GM19099 (cell line): Measurements from ENCODE around the gene FBXO3.
A peak's percentile ranks its signal among the peaks of the same experiment; 100 is the strongest.

ENCODE experiments used
- POLR2A ChIP-seq: IDR thresholded peaks from 3 replicates; pipeline ENCODE4 v1.6.1; 2011; ENCODE audit warnings: low read depth; ENCODE audit not compliant: insufficient read length; ENCODE audit errors: extremely low read depth

FBXO3 gene

DNA sequence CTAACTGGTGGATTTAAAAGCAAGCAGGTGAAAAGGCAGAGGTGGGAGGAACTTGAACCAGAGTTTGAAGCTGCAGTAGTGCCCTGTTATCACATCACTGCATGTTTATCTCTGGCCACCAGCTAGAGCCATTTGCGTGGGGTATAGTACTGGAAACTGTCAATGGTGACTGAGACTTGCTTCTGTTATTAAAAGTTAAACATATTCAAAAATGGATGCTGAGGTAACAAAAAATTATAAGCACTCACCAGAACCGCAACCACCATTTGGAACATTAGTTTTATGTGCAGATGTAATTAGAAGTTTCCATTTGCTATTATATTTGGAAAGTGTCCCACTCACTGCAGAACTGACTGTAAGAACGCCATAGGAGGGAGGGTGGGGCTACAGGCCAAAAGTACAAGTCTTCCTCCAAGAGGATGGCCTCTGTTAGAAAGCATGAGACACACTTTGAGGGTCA, 36.9 kb downstream of the FBXO3 start:
- no peak for TF ChIP-seq POLR2A

DNA sequence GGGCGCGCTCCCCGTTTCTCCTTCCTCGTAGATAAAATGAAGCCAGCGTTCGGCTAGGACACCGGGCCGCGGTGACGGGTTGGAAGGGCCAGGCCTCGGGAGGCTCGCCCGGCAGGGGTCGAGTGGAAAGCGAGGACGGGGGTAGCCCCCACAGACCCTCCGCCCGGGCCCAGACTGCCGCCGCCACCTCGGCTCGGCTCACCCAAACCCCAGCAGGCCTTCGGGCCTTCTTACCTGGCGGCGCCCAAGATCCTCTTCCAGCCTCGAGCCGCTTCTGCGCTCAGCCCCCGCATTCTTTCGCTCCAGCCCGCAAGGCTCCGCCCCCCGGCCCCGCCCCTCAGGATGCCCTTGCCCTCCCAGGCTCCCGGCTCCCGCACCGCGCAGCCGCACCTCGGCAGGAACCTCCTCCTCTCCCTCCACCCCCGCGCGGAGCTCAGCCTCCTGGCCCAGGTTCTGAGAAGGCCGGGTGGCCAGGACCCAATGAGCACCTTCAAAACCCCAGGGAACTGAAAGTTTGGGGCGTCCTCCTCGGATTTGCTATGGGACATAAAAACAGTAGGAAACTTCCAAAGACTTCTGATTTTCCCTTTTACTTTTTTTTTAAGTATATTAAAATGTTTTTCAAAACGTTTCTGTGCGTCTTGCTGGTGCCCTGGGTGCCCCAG, 38.0 kb downstream of the FBXO3 start, which contains the start of gene CD59:
Gene CD59, minus strand, starts transcription at position 276 of the 665 bp plus-strand sequence. CDS start 13,978 bp downstream, outside the sequence.
- TF ChIP-seq POLR2A: peak; percentile 84

DNA sequence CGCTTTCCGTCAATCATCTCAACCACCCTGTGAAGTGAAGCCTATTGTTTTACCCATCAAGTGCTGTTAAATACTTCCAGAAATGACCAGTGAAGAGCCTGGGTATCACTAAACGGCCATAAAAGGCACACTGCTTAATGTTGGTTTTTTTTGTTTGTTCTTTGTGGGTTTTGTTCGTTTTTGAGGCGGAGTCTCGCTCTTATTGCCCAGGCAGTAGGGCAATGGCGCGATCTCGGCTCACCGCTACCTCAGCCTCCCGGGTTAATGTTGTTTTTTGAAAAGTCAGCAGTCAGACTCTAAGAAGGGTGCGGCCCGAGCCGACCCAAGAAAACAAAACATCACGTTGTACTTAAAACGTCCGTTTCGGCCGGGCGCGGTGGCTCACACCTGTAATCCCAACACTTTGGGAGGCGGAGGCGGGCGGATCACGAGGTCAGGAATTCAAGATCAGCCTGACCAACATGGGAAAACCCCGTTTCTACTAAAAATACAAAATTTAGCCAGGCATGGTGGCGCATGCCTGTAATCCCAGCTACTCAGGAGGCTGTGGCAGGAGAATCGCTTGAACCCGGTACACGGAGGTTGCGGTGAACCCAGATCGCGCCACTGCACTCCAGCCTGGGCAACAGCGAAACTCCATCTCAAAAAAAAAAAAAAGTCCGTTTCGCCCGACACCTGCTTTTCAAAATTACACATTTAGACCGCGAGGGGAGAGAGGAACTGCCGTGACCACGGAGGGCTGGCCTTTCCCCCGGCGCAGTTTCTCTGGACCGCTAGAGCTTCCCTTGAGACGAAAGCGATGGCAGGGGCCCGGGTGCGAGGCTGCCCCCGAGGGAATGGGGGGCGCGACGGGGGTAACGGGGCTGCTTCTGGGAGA, 38.8 kb downstream of the FBXO3 start:
- TF ChIP-seq POLR2A: no peak

DNA sequence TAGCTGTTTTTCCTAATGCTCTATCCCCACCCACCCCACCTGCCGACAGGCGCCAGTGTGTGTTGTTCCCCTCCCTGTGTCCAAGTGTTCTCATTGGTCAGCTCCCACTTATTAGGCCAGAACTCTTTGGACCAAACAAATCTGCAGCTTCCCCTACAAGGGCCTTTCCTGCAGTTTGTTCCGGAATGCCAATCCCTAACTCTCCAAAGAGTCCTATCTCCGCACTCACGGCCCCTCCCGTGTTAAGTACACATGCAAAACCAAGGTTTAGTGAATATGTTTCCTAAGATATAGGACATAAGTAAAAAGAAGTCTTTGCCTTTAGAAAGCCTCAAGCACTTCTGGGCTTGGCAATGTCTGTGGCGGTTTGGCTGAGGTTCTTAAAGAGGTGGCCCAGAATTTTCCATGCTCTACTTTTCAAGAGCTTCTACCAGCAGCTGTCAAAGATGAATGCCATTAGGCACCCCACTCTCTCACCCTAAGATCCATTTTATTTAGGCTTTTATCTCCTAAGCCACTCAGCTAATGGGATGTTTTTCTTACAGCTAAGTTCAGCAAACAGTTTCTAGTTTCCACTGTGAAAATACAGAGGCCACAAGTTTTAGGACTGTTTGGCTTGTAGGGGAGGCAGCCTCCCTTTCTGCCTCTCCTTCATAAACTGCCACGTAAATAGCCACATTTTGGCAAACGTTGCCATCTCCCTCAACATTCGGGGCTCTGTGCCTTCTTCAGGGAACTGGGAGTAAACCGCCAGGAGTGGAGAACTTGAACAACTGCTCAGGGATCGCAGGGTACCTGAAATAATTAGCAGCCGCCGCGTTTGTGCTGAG, 39.7 kb downstream of the FBXO3 start:
- TF ChIP-seq POLR2A: no peak

DNA sequence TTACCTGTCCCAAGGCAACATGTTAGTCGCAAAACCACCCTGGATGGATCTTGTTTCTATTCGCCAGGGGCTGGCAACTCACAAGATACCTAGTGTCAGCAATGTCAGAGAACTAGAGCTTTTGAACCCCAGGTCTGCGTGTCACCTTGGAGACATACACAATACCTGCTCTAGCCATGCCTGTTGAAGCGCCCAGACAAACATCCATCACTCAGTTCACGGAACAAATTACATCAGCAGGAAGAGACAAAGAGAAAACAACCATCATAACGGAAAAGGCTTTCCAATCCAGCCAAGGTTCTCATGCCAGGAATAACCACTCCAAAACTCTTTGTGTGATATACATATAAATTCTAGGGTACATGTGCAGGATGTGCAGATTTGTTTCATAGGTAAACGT, 40.3 kb downstream of the FBXO3 start:
- no peak for TF ChIP-seq POLR2A

DNA sequence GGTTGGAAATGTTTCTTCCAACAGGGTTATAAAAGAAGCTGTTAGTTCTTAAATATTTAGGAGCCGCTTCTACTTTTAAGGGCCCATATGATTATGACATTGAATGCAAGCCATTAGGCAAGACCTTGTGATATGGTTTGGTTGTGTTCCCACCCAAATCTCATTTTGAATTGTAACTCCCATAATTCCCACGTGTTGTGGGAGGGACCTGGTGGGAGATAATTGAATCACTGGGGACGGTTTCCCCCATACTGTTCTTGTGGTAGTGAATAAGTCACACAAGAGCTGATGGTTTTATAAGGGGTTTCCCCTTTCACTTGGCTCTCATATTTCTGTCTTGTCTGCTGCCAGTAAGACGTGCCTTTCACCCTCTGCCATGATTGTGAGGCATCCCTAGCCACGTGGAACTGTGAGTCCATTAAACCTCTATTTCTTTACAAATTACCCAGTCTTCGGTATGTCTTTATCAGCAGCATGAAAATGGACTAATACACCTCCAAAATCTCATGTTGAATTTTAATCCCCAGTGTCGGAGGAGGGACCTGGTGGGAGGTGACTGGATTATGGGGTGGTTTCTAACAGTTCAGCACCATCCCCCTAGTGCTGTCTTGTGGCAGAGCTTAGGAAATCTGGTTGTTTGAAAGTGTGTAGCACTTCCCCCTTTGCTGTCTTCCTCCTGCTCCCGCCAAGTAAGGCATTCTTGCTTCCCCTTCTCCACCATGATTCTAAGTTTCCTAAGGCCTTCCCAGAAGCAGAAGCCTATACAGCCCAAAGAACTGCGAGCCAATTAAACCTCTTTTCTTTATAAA, 42.4 kb downstream of the FBXO3 start:
- no peak for TF ChIP-seq POLR2A

DNA sequence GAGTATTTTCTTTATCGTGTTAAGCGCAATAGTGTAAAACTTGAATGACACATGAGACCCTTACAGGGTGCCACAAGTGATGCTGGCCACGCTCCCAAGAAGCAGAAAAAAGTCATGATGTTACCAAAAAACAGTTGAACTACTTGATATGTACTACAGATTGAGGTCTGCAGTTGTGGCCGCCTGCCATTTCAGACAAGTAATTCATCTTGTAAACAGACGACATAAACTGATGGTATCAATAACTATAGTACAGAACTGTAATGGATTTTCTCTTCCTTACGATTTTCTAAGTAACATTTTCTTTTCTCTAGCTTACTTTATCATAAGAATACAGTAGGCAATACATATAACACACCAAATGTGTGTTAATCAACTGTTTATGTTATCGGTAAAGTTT, 43.6 kb downstream of the FBXO3 start:
- no peak for TF ChIP-seq POLR2A

DNA sequence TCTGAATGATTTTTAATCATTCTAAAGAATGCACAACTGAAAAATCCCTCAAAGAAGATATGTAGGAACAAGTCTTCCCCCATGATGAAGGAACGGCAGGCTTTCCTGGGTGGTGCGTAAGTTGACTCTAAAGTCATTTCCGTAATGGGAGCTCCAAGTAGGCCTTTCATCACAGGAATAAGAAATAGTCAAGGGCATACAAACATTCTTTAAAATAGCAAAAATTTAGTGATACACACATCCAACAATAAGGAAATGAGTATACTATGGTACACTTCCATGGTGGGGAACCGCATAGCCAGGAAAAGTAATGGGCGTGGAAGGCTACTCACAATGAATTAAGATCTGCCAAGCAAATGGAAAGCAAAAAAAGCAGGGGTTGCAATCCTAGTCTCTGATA, 48.8 kb downstream of the FBXO3 start:
- no peak for TF ChIP-seq POLR2A

DNA sequence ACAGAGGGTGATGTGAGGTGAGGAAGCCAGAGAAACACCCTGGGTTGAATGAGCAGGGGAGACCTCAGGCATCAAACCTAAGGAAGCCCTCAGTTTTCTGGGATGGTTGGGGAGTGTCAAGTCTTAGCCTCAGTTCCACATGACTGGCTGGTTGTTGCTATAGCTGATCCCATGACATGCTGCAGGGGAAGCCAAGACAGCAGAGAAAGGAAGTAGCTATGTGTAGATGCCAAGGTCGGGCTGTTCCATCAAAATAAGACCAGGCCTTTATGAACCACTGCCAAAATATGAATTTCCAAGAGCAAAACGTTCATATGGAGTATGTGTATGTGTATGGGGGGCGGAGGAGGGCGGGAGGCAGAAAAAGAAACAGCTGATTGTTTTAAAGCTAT, 49.7 kb downstream of the FBXO3 start:
- no peak for TF ChIP-seq POLR2A

DNA sequence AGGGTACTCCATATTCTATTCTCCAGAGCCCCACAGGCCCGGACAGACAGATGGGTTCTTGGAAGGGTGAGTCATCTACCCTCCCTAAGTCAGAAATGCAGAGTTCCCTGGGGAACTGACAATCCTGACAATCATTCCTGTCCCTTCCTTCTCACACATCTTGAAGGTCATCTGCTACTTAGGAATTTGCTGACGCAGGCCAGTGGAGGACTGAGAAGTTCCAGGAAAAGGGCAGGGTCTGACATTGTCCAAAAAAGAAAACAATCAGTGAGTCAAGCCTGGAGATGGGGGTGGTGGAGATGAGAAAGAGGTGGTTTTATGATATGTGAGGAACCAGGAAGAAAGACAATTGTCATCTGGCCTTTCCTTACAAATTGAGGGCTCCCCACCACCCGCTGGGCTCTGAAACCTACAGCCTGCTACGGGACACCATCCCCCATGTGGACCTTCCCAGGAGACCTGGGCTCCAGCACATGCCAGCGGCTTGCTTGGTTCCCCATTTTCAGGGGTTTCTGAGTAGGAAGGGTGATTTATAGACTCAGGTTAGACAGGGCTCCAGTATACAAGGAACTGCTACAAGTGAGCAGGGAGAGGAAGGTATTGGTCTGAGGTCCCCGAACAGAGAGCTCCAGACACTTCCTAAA, 51.0 kb downstream of the FBXO3 start:
- no peak for TF ChIP-seq POLR2A

DNA sequence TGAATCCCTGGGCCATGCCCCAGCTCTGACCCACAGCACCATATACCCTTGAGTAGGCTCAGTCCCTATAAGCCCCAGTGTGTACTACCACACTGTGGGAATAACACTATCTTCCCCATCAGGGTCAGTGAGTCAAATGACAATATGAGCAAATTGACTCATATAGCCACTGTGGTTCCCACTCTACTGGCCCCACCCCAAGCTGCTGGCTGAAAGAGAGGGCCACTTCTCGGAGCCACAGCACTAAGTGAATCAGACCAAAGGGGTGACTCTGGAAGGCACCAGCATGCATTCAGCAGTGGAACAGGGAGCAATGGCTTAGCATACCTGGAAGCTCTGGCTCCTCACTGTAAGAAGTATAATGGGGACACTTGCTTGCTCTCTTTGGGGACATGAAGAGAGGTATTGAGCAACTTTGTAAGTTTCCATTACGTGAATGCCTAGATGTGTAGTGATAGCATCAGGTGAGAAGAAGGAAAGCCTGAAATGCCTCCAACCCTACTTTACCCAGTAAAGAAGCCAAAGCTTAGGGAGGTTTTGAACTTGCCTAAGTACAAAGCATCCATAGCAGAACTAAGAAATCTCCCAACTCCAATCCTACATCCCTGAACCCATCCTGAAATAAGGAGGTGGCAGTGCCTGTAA, 51.6 kb downstream of the FBXO3 start:
- no peak for TF ChIP-seq POLR2A

DNA sequence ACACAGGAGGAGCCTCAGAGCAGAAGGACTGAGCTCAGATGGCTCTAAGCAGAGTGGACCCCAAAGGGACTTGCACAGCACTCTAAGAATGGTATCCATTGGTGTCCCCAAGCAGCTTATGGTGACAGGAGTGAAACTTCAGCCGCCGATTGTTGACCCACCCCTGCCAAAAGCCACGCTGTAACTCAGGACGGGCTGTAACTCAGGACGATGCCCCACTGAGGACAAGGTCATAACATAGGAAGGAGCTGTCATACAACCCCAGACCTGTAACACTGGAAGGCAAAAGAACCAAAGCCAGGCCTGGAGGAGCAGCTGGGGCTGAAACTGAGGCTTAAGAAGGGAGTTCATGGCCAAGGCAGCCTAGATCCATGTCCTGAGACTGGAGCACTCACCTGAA, 52.3 kb downstream of the FBXO3 start:
- no peak for TF ChIP-seq POLR2A

DNA sequence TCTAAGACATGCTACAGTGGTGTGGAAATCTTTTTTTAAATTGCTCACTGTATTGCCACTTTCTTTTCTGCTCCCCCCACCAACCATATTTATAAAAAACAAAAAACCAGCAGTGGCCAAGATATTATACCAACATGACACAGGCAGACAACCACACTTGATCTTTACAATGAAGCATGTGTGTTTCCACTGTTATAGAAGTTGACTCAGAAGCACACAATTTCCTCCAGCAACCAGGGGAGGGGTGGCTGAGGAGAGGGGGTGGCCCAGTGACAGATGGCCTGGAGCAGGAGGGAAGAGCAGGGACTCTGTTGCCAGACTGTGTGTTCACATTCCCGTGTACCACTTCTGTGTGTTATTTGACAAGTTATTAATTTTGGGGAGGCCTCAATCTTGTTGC, 52.9 kb downstream of the FBXO3 start:
- no peak for TF ChIP-seq POLR2A
